Pulmonary artery endothelial cell (primary cell): ENCODE results near the gene CCDC57. TPM values are rescaled to one million over a fixed set of nuclear protein-coding genes. Genes with fewer than 3 reads are reported as not detected.
"Not testable (repeated sequence)": the region's sequence is repeated elsewhere in the genome, so short reads cannot be mapped to it uniquely, and the experiment has no call there.

Experiments used
- DNase-seq: peaks from one replicate; pipeline ENCODE4 v3.0.0-alpha.2; 2011; ENCODE audit warnings: low read depth, low spot score
- total RNA-seq: library from RNA; depleted of rRNA; stranded (reverse); fragments of >200 nt; gene quantifications from 2 replicates; pipeline ENCODE4 v1.2.3, GENCODE V29; 2014

CCDC57 gene
- total RNA-seq, 1 donor from 2014 or later = 6.9 TPM

GRCh38 chr17:82156284-82156925, 56.2 kb downstream of the CCDC57 start:
- no peak for DNase-seq

GRCh38 chr17:82155606-82156005, 57.0 kb downstream of the CCDC57 start:
- DNase-seq = no peak

- no peak for DNase-seq
Observed at GRCh38 chr17:82154881-82155331, 57.7 kb downstream of the CCDC57 start.

GRCh38 chr17:82153745-82154375, 58.8 kb downstream of the CCDC57 start:
- peak; percentile 13 for DNase-seq

GRCh38 chr17:82153295-82153691, 59.3 kb downstream of the CCDC57 start:
- DNase-seq = no peak

GRCh38 chr17:82152556-82153294, 59.9 kb downstream of the CCDC57 start:
- DNase-seq = no peak

GRCh38 chr17:82152114-82152513, 60.5 kb downstream of the CCDC57 start:
- no peak for DNase-seq

- no peak for DNase-seq
Observed at GRCh38 chr17:82151106-82151957, 61.3 kb downstream of the CCDC57 start.

- no peak for DNase-seq
Observed at GRCh38 chr17:82149401-82150099, 63.1 kb downstream of the CCDC57 start.

- DNase-seq = no peak
Observed at GRCh38 chr17:82148997-82149396, 63.6 kb downstream of the CCDC57 start.

GRCh38 chr17:82148011-82148410, 64.6 kb downstream of the CCDC57 start:
- DNase-seq = no peak

- no peak for DNase-seq
Observed at GRCh38 chr17:82146663-82147654, 65.7 kb downstream of the CCDC57 start.

- no peak for DNase-seq
Observed at GRCh38 chr17:82145550-82146155, 67.0 kb downstream of the CCDC57 start.

GRCh38 chr17:82143333-82143732, 69.3 kb downstream of the CCDC57 start:
- DNase-seq = no peak

GRCh38 chr17:82139961-82140360, 72.7 kb downstream of the CCDC57 start:
- not testable (repeated sequence) for DNase-seq

GRCh38 chr17:82138511-82138992, 74.1 kb downstream of the CCDC57 start:
- no peak for DNase-seq

- no peak for DNase-seq
Observed at GRCh38 chr17:82134101-82134500, 78.5 kb downstream of the CCDC57 start.

- not testable (repeated sequence) for DNase-seq
Observed at GRCh38 chr17:82133166-82133953, 79.3 kb downstream of the CCDC57 start.
